MM.1S (cell line): ENCODE measurements around the gene RNF34.

Experiments used
- DNase-seq: peaks from one replicate; pipeline ENCODE4 v3.0.0-alpha.2; 2015
- H2AFZ ChIP-seq: fragments of 300-600 bp; sonication (generic); 2 replicates; pipeline ENCODE4 v1.6.0; 2016; ENCODE audit warnings: antibody characterized with exemption, low read length
- H3F3A ChIP-seq: fragments of 300-600 bp; sonication (generic); 2 replicates; pipeline ENCODE4 v1.6.1; 2016; ENCODE audit warnings: mild to moderate bottlenecking, antibody characterized with exemption, low read length, moderate library complexity, mixed read lengths; ENCODE audit not compliant: insufficient read depth
- H3K27ac ChIP-seq: fragments of 300-600 bp; sonication (generic); 2 replicates; pipeline ENCODE4 v1.5.1; 2016; ENCODE audit warnings: mild to moderate bottlenecking, low read length
- H3K27me3 ChIP-seq: fragments of 300-600 bp; sonication (generic); replicated peaks from 2 replicates; pipeline ENCODE4 v1.6.0; 2016; ENCODE audit warnings: low read length; ENCODE audit not compliant: insufficient read depth
- H3K36me3 ChIP-seq: fragments of 300-600 bp; sonication (generic); replicated peaks from 2 replicates; pipeline ENCODE4 v1.6.1; 2016; ENCODE audit warnings: mild to moderate bottlenecking, low read length, mixed read lengths; ENCODE audit not compliant: insufficient read depth
- H3K4me1 ChIP-seq: fragments of 300-600 bp; sonication (generic); 2 replicates; pipeline ENCODE4 v1.6.1; 2016; ENCODE audit warnings: low read length, mixed read lengths
- H3K4me2 ChIP-seq: fragments of 300-600 bp; sonication (generic); 2 replicates; pipeline ENCODE4 v1.6.0; 2016; ENCODE audit warnings: low read depth, low read length
- H3K4me3 ChIP-seq: fragments of 300-600 bp; sonication (generic); 2 replicates; pipeline ENCODE4 v1.5.1; 2016; ENCODE audit warnings: low read length, mixed read lengths
- H3K79me2 ChIP-seq: fragments of 300-600 bp; sonication (generic); 2 replicates; pipeline ENCODE4 v1.6.1; 2016; ENCODE audit warnings: mixed run types, low read length, mixed read lengths
- H3K9ac ChIP-seq: fragments of 300-600 bp; sonication (generic); 2 replicates; pipeline ENCODE4 v1.6.1; 2016; ENCODE audit warnings: low read length, mixed read lengths
- H3K9me2 ChIP-seq: fragments of 300-600 bp; sonication (generic); replicated peaks from 2 replicates; pipeline ENCODE4 v1.6.1; 2016; ENCODE audit warnings: mild to moderate bottlenecking, low read length, mixed read lengths; ENCODE audit not compliant: insufficient read depth
- H3K9me3 ChIP-seq: fragments of 300-600 bp; sonication (generic); replicated peaks from 2 replicates; pipeline ENCODE4 v1.6.1; 2016; ENCODE audit warnings: mild to moderate bottlenecking, low read length, mixed read lengths; ENCODE audit not compliant: insufficient read depth
- H4K20me1 ChIP-seq: fragments of 300-600 bp; sonication (generic); 2 replicates; pipeline ENCODE4 v1.6.1; 2016; ENCODE audit warnings: mild to moderate bottlenecking, low read length, moderate library complexity, mixed read lengths; ENCODE audit not compliant: insufficient read depth
- EZH2 ChIP-seq: fragments of 300-600 bp; sonication (generic); optimal IDR thresholded peaks from 2 replicates; pipeline ENCODE3; 2017; ENCODE audit warnings: low read depth, mild to moderate bottlenecking, antibody characterized with exemption, low read length, mixed read lengths
- EZH2phosphoT487 ChIP-seq: fragments of 300-600 bp; sonication (generic); IDR thresholded peaks from 2 replicates; pipeline ENCODE4 v1.6.1; 2018; ENCODE audit warnings: antibody characterized with exemption, low read length
- TF ChIP-seq, protein P1 (sequence below): fragments of 300-600 bp; sonication (generic); IDR thresholded peaks from 2 replicates; pipeline ENCODE4 v1.5.1; 2016; ENCODE audit warnings: antibody characterized with exemption, low read length, mixed read lengths

The RNF34 gene

DNA sequence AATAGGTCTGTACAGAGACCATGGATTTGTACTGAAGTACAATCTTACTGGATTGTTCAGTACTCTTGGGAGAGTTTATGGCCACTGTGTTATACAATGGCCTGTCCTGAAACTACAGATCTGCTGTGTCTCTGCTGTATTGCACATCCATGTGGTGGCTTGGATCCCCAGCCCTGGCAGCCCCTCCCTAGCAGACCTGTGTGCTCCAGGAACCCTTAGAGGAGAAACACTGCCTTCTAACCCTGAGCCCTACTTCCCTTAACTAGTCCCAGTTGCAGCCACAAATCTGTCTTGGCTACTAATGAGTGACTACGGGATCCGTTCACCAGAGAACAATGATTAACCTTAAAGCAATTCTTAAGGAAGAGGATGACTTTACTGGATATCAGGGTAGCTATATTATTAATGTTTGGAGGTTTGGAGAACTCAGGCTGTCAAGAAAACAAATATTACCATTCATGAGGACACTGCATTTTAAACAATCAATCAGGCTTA, 27.7 kb downstream of the RNF34 start:
- Histone ChIP-seq H3F3A (no peaks in the 10 kb centered on the region), H3K4me2 (no peak overlapping the region), H3K36me3 (no peaks in the 10 kb centered on the region), H3K79me2 (no peaks in the 10 kb centered on the region), H3K9me3 (no peaks in the 10 kb centered on the region), H4K20me1 (no peaks in the 10 kb centered on the region), H3K27me3 (no peaks in the 10 kb centered on the region), H3K4me1 (no peaks in the 10 kb centered on the region), H3K9ac (no peak overlapping the region), H3K9me2 (no peaks in the 10 kb centered on the region), H2AFZ (no peak overlapping the region), H3K27ac (no peak overlapping the region), H3K4me3 (no peak overlapping the region)
- no peak for DNase-seq
- TF ChIP-seq EZH2phosphoT487, result no peak
- no peak for TF ChIP-seq EZH2
- TF ChIP-seq, protein P1, sequence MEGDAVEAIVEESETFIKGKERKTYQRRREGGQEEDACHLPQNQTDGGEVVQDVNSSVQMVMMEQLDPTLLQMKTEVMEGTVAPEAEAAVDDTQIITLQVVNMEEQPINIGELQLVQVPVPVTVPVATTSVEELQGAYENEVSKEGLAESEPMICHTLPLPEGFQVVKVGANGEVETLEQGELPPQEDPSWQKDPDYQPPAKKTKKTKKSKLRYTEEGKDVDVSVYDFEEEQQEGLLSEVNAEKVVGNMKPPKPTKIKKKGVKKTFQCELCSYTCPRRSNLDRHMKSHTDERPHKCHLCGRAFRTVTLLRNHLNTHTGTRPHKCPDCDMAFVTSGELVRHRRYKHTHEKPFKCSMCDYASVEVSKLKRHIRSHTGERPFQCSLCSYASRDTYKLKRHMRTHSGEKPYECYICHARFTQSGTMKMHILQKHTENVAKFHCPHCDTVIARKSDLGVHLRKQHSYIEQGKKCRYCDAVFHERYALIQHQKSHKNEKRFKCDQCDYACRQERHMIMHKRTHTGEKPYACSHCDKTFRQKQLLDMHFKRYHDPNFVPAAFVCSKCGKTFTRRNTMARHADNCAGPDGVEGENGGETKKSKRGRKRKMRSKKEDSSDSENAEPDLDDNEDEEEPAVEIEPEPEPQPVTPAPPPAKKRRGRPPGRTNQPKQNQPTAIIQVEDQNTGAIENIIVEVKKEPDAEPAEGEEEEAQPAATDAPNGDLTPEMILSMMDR, result no peak

DNA sequence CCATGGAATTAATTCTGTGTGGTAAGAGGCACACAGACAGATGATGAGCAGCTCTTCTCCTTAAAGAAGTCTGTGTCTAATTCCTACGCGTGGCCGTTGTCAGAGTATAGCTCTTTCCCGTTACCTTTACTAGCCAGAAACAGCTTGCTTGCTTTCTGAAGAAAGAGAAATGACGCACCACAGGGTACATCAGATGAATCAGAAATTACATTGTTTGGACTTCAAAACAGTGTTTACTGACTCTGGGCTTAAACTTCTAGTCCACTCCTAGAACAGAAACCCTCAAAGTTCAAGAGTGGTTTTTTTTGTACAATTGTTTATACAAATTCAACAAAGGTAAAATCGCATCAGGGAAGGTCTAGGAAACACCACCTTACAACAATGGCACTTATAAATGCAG, 29.0 kb downstream of the RNF34 start:
- H3K4me1 ChIP-seq, result no peaks in the 10 kb centered on the region
- TF ChIP-seq, protein P1, result no peak
- no peaks in the 10 kb centered on the region for H3K36me3 ChIP-seq
- no peaks in the 10 kb centered on the region for H3F3A ChIP-seq
- H4K20me1 ChIP-seq, result no peaks in the 10 kb centered on the region
- H2AFZ ChIP-seq, result no peak overlapping the region
- H3K9me3 ChIP-seq, result no peaks in the 10 kb centered on the region
- no peak overlapping the region for H3K27ac ChIP-seq
- no peak overlapping the region for H3K4me2 ChIP-seq
- H3K79me2 ChIP-seq, result no peaks in the 10 kb centered on the region
- no peak overlapping the region for H3K4me3 ChIP-seq
- H3K9ac ChIP-seq, result no peak overlapping the region
- no peak for DNase-seq
- H3K27me3 ChIP-seq, result no peaks in the 10 kb centered on the region
- no peaks in the 10 kb centered on the region for H3K9me2 ChIP-seq

DNA sequence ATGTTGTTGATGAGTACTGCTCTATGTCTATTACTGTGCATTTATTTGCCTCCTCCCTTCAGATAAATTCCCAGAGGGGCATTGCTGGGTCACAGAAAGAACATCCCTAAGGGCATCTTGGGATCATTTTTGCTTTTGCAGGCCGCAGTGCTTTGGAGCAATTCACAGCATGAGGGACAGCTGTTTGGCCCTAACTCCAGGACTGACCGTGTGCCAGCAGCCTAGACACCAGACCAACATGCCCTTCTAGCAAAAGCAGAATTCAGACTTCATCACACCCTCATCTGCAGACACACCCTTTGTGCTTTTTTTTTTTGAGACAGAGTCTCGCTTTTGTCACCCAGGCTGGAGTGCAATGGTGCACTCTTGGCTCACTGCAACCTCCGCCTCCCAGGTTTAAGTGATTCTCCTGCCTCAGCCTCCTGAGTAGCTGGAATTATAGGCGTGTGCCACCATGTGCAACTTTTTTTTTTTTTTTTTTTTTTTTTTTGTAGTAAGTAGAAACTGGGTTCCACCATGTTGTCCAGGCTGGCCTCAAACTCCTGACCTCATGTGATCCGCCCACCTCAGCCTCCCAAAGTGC, 31.0 kb downstream of the RNF34 start:
- no peak for DNase-seq
- no peak overlapping the region for H3K4me2 ChIP-seq
- H3K9me2 ChIP-seq, result no peaks in the 10 kb centered on the region
- H4K20me1 ChIP-seq, result no peaks in the 10 kb centered on the region
- H2AFZ ChIP-seq, result no peak overlapping the region
- no peaks in the 10 kb centered on the region for H3K79me2 ChIP-seq
- H3K36me3 ChIP-seq, result no peaks in the 10 kb centered on the region
- no peaks in the 10 kb centered on the region for H3F3A ChIP-seq
- no peak overlapping the region for H3K4me3 ChIP-seq
- no peak overlapping the region for H3K27ac ChIP-seq
- no peaks in the 10 kb centered on the region for H3K27me3 ChIP-seq
- H3K4me1 ChIP-seq, result no peaks in the 10 kb centered on the region
- TF ChIP-seq EZH2 (no peak), EZH2phosphoT487 (no peak)
- TF ChIP-seq, protein P1, result no peak
- H3K9ac ChIP-seq, result no peak overlapping the region
- no peaks in the 10 kb centered on the region for H3K9me3 ChIP-seq
